Neural progenitor cell (in vitro differentiated cells): ENCODE data around the gene CACNB4. TPM values are rescaled to one million over a fixed set of nuclear protein-coding genes. Genes with fewer than 3 reads are reported as not detected.
"Not testable (repeated sequence)": the region's sequence is repeated elsewhere in the genome, so short reads cannot be mapped to it uniquely, and the experiment has no call there.

Experiments used
- DNase-seq: peaks from one replicate; pipeline ENCODE4 v3.0.0-alpha.2; 2016; ENCODE audit warnings: low spot score
- H2AFZ ChIP-seq: fragments of 200-600 bp; sonication (generic); replicated peaks from 2 replicates; pipeline ENCODE4 v1.6.1; 2016; ENCODE audit warnings: antibody characterized with exemption
- H3F3A ChIP-seq: fragments of 200-600 bp; sonication (generic); 2 replicates; pipeline ENCODE4 v1.6.1; 2016; ENCODE audit warnings: antibody characterized with exemption, low read depth
- H3K27ac ChIP-seq: fragments of 200-600 bp; sonication (generic); 2 replicates; pipeline ENCODE4 v1.5.1; 2016; ENCODE audit warnings: mild to moderate bottlenecking
- H3K27me3 ChIP-seq: fragments of 200-600 bp; sonication (generic); 2 replicates; pipeline ENCODE4 v1.6.1; 2016; ENCODE audit warnings: mild to moderate bottlenecking, moderate library complexity
- H3K36me3 ChIP-seq: fragments of 200-600 bp; sonication (generic); 2 replicates; pipeline ENCODE4 v1.5.1; 2016
- H3K4me1 ChIP-seq: fragments of 200-600 bp; sonication (generic); 2 replicates; pipeline ENCODE4 v1.6.1; 2016; ENCODE audit warnings: mixed run types
- H3K4me2 ChIP-seq: fragments of 200-600 bp; sonication (generic); 2 replicates; pipeline ENCODE4 v1.6.1; 2016
- H3K4me3 ChIP-seq: fragments of 200-600 bp; sonication (generic); 2 replicates; pipeline ENCODE4 v1.5.1; 2016
- H3K79me2 ChIP-seq: fragments of 200-600 bp; sonication (generic); 2 replicates; pipeline ENCODE4 v1.6.1; 2016; ENCODE audit warnings: low read depth
- H3K9ac ChIP-seq: fragments of 200-600 bp; sonication (generic); 2 replicates; pipeline ENCODE4 v1.6.1; 2016
- H3K9me3 ChIP-seq: fragments of 200-600 bp; sonication (generic); 2 replicates; pipeline ENCODE4 v1.5.1; 2016; ENCODE audit warnings: low read depth
- H4K20me1 ChIP-seq: fragments of 200-600 bp; sonication (generic); 2 replicates; pipeline ENCODE4 v1.6.1; 2016; ENCODE audit warnings: low read depth
- H3K27ac Mint-ChIP-seq: 3 replicates; pipeline ENCODE4 v1.8.0; 2021; ENCODE audit warnings: mixed read lengths
- H3K27me3 Mint-ChIP-seq: 2 replicates; pipeline ENCODE4 v1.8.0; 2022; ENCODE audit warnings: low read depth, mild to moderate bottlenecking, inconsistent platforms, moderate library complexity, mixed read lengths; ENCODE audit not compliant: insufficient read depth
- H3K36me3 Mint-ChIP-seq: 3 replicates; pipeline ENCODE4 v1.8.0; 2021; ENCODE audit warnings: mixed read lengths
- H3K4me1 Mint-ChIP-seq: 3 replicates; pipeline ENCODE4 v1.8.0; 2021; ENCODE audit warnings: mixed read lengths
- H3K4me3 Mint-ChIP-seq: 3 replicates; pipeline ENCODE4 v1.8.0; 2021; ENCODE audit warnings: mild to moderate bottlenecking, moderate library complexity, mixed read lengths
- H3K9me3 Mint-ChIP-seq: 3 replicates; pipeline ENCODE4 v1.8.0; 2020; ENCODE audit warnings: mixed read lengths
- EZH2 ChIP-seq: fragments of 200-600 bp; sonication (generic); IDR thresholded peaks from 2 replicates; pipeline ENCODE4 v1.6.1; 2017; ENCODE audit warnings: antibody characterized with exemption, mild to moderate bottlenecking, moderate library complexity
- EZH2phosphoT487 ChIP-seq: fragments of 200-600 bp; sonication (generic); IDR thresholded peaks from 2 replicates; pipeline ENCODE4 v1.6.1; 2017; ENCODE audit warnings: antibody characterized with exemption
- total RNA-seq: library from RNA; depleted of rRNA; stranded (reverse); fragments of >200 nt; gene quantifications from 2 replicates; pipeline ENCODE4 v1.2.3, GENCODE V29; 2015; ENCODE audit warnings: low replicate concordance
- TF ChIP-seq, protein P1 (sequence below): fragments of 200-600 bp; sonication (generic); IDR thresholded peaks from 2 replicates; pipeline ENCODE4 v1.5.1; 2017; ENCODE audit warnings: antibody characterized with exemption, mild to moderate bottlenecking

Gene CACNB4
- total RNA-seq, 1 donor from 2014 or later = 14.2 TPM

DNA sequence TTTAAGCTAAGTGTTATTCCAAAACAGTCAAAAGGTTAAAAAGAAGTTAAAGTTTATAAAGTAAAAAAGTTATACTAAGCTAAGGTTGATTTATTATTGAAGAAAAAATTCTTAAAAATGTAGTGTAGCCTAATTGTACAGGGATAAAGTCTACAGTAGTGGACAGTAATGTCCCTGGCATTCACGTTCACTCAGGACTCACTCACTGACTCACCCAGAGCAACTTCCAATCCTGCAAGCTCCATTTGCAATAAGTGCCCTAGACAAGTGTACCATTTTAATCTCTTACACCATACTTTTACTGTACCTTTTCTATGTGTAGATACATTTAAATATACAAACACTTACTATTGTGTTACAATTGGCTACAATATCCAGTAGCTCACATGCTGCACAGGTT is 86.1 kb downstream of the CACNB4 start:
- no peak overlapping the region for H3K27ac Mint-ChIP-seq
- H3K4me1 ChIP-seq = no peaks in the 10 kb centered on the region
- no peak overlapping the region for H3K4me3 ChIP-seq
- no peak overlapping the region for H2AFZ ChIP-seq
- H3K4me2 ChIP-seq = no peak overlapping the region
- no peak overlapping the region for H3K9ac ChIP-seq
- H3K9me3 Mint-ChIP-seq = no peaks in the 10 kb centered on the region
- no peaks in the 10 kb centered on the region for H3F3A ChIP-seq
- H3K4me3 Mint-ChIP-seq = no peak overlapping the region
- TF ChIP-seq EZH2phosphoT487 (no peak), EZH2 (no peak)
- TF ChIP-seq, protein P1, sequence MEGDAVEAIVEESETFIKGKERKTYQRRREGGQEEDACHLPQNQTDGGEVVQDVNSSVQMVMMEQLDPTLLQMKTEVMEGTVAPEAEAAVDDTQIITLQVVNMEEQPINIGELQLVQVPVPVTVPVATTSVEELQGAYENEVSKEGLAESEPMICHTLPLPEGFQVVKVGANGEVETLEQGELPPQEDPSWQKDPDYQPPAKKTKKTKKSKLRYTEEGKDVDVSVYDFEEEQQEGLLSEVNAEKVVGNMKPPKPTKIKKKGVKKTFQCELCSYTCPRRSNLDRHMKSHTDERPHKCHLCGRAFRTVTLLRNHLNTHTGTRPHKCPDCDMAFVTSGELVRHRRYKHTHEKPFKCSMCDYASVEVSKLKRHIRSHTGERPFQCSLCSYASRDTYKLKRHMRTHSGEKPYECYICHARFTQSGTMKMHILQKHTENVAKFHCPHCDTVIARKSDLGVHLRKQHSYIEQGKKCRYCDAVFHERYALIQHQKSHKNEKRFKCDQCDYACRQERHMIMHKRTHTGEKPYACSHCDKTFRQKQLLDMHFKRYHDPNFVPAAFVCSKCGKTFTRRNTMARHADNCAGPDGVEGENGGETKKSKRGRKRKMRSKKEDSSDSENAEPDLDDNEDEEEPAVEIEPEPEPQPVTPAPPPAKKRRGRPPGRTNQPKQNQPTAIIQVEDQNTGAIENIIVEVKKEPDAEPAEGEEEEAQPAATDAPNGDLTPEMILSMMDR = no peak
- no peak for DNase-seq
- no peaks in the 10 kb centered on the region for H3K9me3 ChIP-seq
- H3K79me2 ChIP-seq = no peaks in the 10 kb centered on the region
- H4K20me1 ChIP-seq = no peaks in the 10 kb centered on the region
- H3K4me1 Mint-ChIP-seq = no peaks in the 10 kb centered on the region
- peaks cover 5% of the 10 kb centered on the region for H3K27me3 Mint-ChIP-seq
- H3K27me3 ChIP-seq = peaks cover 10% of the 10 kb centered on the region
- H3K27ac ChIP-seq = no peak overlapping the region
- no peaks in the 10 kb centered on the region for H3K36me3 Mint-ChIP-seq
- no peaks in the 10 kb centered on the region for H3K36me3 ChIP-seq

DNA sequence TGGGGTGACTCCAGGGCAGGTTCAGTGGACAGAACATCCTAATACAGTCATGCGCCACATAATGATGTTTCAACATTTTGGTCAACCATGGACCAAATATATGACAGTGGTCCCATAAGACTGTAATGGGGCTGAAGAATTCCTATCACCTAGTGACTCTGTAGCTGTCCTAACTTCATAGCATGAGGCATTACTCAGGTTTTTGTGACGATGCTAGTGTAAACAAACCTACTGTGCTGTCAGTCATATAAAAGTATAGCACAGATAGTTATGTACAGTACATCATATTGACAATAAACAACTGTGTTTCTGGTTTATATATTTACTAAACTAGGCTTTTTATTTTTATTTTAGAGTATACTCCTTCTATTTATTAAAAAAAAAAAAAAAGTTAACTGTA is 87.1 kb downstream of the CACNB4 start:
- Mint-ChIP-seq H3K4me1 (peaks cover 1% of the 10 kb centered on the region), H3K36me3 (no peaks in the 10 kb centered on the region), H3K4me3 (no peak overlapping the region), H3K27ac (no peak overlapping the region), H3K9me3 (no peaks in the 10 kb centered on the region), H3K27me3 (peaks cover 5% of the 10 kb centered on the region)
- Histone ChIP-seq H2AFZ (no peak overlapping the region), H3K79me2 (no peaks in the 10 kb centered on the region), H3K4me3 (no peak overlapping the region), H3K27ac (no peak overlapping the region), H3K9me3 (no peaks in the 10 kb centered on the region), H3F3A (no peaks in the 10 kb centered on the region), H3K27me3 (peaks cover 10% of the 10 kb centered on the region), H3K9ac (no peak overlapping the region), H3K36me3 (no peaks in the 10 kb centered on the region), H3K4me1 (no peaks in the 10 kb centered on the region), H4K20me1 (no peaks in the 10 kb centered on the region), H3K4me2 (no peak overlapping the region)
- no peak for DNase-seq
- no peak for TF ChIP-seq EZH2phosphoT487
- no peak for TF ChIP-seq EZH2
- TF ChIP-seq, protein P1 = no peak

GRCh38 chr2:152005607-152006006 is 93.2 kb downstream of the CACNB4 start:
- peaks cover 7% of the 10 kb centered on the region for H3K4me1 Mint-ChIP-seq
- Histone ChIP-seq H3F3A (no peaks in the 10 kb centered on the region), H3K9ac (no peak overlapping the region), H2AFZ (no peak overlapping the region), H3K9me3 (no peaks in the 10 kb centered on the region), H3K4me2 (no peak overlapping the region), H3K27ac (no peak overlapping the region), H3K4me1 (no peaks in the 10 kb centered on the region), H3K4me3 (no peak overlapping the region), H4K20me1 (no peaks in the 10 kb centered on the region), H3K27me3 (no peaks in the 10 kb centered on the region), H3K36me3 (no peaks in the 10 kb centered on the region), H3K79me2 (no peaks in the 10 kb centered on the region)
- DNase-seq = no peak
- no peaks in the 10 kb centered on the region for H3K9me3 Mint-ChIP-seq
- H3K4me3 Mint-ChIP-seq = no peak overlapping the region
- no peak for TF ChIP-seq EZH2phosphoT487
- TF ChIP-seq, protein P1 = no peak
- no peak for TF ChIP-seq EZH2
- H3K27me3 Mint-ChIP-seq = peaks cover 2% of the 10 kb centered on the region
- H3K27ac Mint-ChIP-seq = no peak overlapping the region
- no peaks in the 10 kb centered on the region for H3K36me3 Mint-ChIP-seq

- not testable (repeated sequence) for DNase-seq, H3K4me3 ChIP-seq, H3K27ac Mint-ChIP-seq, H3K4me2 ChIP-seq, H3K9me3 Mint-ChIP-seq, H3K27ac ChIP-seq, H3K36me3 ChIP-seq, H3K27me3 Mint-ChIP-seq, H3K79me2 ChIP-seq, H3K36me3 Mint-ChIP-seq, H3K27me3 ChIP-seq, H3K9me3 ChIP-seq, H3K4me1 ChIP-seq, H4K20me1 ChIP-seq, H3K4me3 Mint-ChIP-seq, H3F3A ChIP-seq, H3K9ac ChIP-seq, H3K4me1 Mint-ChIP-seq, H2AFZ ChIP-seq
Observed at GRCh38 chr2:152003283-152003682, 95.6 kb downstream of the CACNB4 start.
